Measurements from ENCODE around the gene SPIN2B. TPM values are rescaled to one million over a fixed set of nuclear protein-coding genes. Genes with fewer than 3 reads are reported as not detected.
A peak's percentile ranks its signal among the peaks of the same experiment; 100 is the strongest.
"Not testable (repeated sequence)": the region's sequence is repeated elsewhere in the genome, so short reads cannot be mapped to it uniquely, and the experiment has no call there.

Gene SPIN2B
- polyA plus RNA-seq, 1 donor from 2014 or later: 17.3 TPM

DNA sequence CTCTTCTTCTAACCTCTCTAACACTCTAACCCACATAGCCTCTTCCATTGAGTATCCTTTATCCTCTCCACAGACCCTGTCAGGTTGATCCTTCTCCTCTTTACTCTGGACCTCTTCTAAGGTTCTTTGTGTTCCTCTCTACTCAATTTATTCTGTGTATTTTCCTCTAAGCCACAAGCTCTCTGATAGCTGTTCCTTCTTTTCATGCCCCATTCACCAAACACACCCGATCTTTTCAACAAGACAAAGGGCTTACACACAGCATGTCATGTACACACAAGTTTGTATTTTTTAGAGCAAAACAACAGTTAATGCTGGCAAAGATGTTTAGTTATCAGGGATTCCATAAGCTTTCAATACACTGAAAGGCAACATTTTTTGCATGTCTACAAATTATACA is 1.9 kb downstream of the SPIN2B start:
- Mint-ChIP-seq H3K9me3 (peaks cover 0 to 3% (median 0%) of the 10 kb centered on the region in 3 donors), H3K36me3 (peaks cover 1% of the 10 kb centered on the region), H3K27me3 (no peaks in the 10 kb centered on the region), H3K4me1 (peaks cover 2 to 10% (median 5%) of the 10 kb centered on the region in 3 donors), H3K4me3 (no peak overlapping the region), H3K27ac (peak overlapping the region in 2 of 3 donors; percentile 1 to 12)

DNA sequence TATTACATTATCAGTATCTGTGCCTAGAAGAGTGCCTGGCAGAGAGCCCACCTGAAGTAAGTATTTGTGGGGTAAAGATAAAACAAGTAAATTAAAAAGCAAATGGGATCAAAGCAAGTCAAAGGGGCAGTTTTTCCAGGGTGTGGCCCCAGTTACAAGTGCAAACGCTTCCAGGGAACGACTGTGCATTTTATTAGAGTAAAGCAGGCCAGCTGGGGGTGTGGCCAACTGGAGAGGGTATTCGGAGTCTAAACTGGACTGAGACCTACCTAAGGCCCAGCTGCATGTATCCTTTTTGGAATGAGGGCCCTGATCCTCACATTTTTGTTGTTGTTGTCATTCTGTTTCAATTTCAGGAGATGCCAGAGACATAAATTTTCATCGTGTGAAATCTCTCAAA is 3.8 kb downstream of the SPIN2B start:
- H3K4me3 Mint-ChIP-seq, H3K36me3 Mint-ChIP-seq, H3K4me1 Mint-ChIP-seq, H3K9me3 Mint-ChIP-seq, H3K27me3 Mint-ChIP-seq, H3K27ac Mint-ChIP-seq: not testable (repeated sequence)

DNA sequence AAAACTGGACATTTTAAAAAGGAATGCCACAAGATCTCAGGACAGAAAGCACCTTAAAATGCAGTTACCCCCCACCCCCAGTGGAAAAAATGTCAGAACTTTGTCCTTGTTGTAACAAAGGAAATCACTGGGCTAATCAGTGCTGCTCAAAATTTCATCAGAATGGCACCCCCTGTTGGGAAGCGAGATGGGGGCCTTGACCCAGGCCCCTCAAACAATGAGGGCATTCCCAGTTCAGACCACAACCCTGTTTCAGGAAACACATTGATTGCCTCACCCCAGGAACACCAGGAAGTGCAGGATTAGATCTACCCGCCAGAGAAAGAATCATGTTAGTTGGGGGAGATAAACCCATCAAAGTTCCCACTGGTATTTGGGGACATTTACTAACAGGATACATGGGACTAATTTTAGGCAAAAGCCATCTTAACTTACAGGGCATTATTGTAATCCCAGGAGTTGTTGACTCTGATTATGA is 16.4 kb downstream of the SPIN2B start:
- H3K4me3 Mint-ChIP-seq: no peak overlapping the region
- H3K36me3 Mint-ChIP-seq: peaks cover 19% of the 10 kb centered on the region
- H3K9me3 Mint-ChIP-seq: peaks cover 2 to 15% (median 6%) of the 10 kb centered on the region in 3 donors
- no peaks in the 10 kb centered on the region for H3K4me1 Mint-ChIP-seq
- H3K27ac Mint-ChIP-seq: no peak overlapping the region
- no peaks in the 10 kb centered on the region for H3K27me3 Mint-ChIP-seq

DNA sequence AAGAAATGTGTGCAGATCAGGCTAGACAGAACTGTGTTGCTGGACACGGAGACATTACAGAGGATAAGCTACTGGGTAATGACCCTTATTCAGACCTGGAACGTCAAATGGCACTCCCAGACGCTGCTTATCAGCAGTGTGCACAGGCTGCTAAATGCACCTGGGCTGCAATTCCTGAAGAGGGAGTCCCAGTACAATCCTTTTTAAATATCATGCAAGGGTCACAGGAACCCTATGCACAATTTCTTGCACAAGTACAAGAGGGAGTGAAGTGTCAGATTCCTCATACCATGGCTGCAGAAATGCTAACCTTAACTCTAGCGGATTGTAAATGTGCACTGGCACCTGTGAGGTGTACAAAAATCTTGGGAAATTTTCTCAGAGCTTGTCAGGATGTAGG is 16.9 kb downstream of the SPIN2B start:
- H3K27me3 Mint-ChIP-seq: no peaks in the 10 kb centered on the region
- H3K4me3 Mint-ChIP-seq: no peak overlapping the region
- H3K27ac Mint-ChIP-seq: no peak overlapping the region
- no peaks in the 10 kb centered on the region for H3K4me1 Mint-ChIP-seq
- H3K36me3 Mint-ChIP-seq: peaks cover 19% of the 10 kb centered on the region
- H3K9me3 Mint-ChIP-seq: peaks cover 4 to 15% (median 6%) of the 10 kb centered on the region in 3 donors

DNA sequence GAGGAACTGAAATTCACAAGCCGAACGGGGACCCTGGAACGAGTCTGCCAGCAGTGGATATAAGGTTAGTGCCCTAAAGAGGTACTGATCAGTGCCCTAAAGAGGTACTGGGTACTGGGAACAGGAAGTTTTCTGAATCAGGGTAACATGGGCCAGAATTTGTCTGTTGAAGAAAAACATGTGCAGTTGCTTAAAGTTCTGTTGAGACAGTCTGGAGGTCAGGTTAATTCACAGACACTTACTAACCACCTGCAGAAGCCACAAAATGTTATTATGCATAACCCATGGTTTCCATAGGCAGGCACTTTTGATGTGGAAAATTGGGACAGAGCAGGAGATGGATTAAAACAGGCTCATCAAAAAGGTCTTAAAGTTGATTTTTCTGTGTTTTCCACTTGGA is 17.9 kb downstream of the SPIN2B start:
- no peak overlapping the region for H3K4me3 Mint-ChIP-seq
- H3K4me1 Mint-ChIP-seq: no peaks in the 10 kb centered on the region
- peaks cover 21% of the 10 kb centered on the region for H3K36me3 Mint-ChIP-seq
- no peaks in the 10 kb centered on the region for H3K27me3 Mint-ChIP-seq
- peaks cover 4 to 15% (median 6%) of the 10 kb centered on the region in 3 donors for H3K9me3 Mint-ChIP-seq
- no peak overlapping the region for H3K27ac Mint-ChIP-seq

DNA sequence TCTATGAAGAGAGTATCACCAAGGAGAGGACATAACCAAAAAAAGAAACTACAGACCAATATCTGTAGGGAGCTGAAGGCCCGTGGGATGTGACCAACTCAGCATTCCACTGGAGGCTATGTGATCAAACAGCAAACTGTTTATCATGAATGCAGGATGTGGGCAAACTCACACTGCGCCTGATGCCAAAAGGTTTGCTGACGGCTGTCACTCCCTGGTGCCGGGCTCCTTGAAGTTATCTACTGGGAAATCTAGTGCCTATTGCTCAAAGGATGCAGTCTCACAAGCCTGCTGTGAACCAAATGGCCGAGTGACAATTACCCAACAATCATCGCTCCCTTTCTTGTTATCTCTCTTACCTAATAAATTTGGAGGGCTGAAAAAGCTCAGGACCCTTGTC is 18.4 kb downstream of the SPIN2B start:
- not testable (repeated sequence) for H3K4me3 Mint-ChIP-seq, H3K27ac Mint-ChIP-seq, H3K4me1 Mint-ChIP-seq, H3K27me3 Mint-ChIP-seq
- H3K9me3 Mint-ChIP-seq: peaks cover 4 to 21% (median 6%) of the 10 kb centered on the region in 3 donors
- H3K36me3 Mint-ChIP-seq: peaks cover 21% of the 10 kb centered on the region

DNA sequence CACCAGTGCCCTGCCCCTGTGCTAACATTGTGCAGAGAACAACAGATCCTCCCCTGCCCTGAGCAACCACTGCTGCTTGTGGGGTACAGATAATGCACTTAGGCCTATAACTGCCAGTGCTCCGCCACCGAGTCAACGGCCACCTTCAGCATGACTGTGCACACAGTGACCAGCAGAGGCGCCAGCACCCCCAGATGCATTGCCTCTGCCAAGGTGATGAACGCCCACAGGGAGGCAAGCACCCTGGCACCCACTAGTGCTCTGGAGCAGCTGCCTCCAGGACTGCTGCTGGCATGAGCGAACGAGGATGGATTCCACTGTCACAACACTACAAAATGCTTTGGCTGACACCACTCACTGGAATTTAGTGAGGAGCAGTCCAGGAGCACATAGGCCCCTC is 38.2 kb downstream of the SPIN2B start:
- no peaks in the 10 kb centered on the region for H3K4me1 Mint-ChIP-seq
- no peak overlapping the region for H3K27ac Mint-ChIP-seq
- peaks cover 15% of the 10 kb centered on the region for H3K36me3 Mint-ChIP-seq
- H3K4me3 Mint-ChIP-seq: no peak overlapping the region
- peaks cover 0 to 4% (median 0%) of the 10 kb centered on the region in 3 donors for H3K9me3 Mint-ChIP-seq
- no peaks in the 10 kb centered on the region for H3K27me3 Mint-ChIP-seq

DNA sequence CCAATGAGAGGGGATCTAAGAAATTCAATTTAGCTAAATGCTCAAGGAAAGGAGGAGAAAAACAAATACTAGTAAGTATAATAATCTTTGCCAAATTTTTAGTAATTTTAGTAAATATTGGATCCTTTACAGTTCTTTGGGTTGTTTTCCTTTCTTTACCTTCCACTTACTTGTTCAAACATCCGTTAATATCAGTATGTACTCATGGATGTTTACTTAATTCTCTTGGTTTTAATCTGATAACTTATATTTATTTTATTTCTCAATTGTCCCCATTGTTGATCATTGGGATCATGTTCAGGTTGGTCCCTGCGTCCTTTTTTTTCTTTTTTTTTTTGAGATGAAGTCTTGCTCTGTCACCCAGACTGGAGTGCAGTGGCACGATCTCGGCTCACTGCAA is 46.9 kb downstream of the SPIN2B start:
- no peak overlapping the region for H3K4me3 Mint-ChIP-seq
- peaks cover 0 to 1% (median 0%) of the 10 kb centered on the region in 3 donors for H3K9me3 Mint-ChIP-seq
- H3K36me3 Mint-ChIP-seq: peaks cover 2% of the 10 kb centered on the region
- no peak overlapping the region for H3K27ac Mint-ChIP-seq
- H3K4me1 Mint-ChIP-seq: no peaks in the 10 kb centered on the region
- H3K27me3 Mint-ChIP-seq: no peaks in the 10 kb centered on the region

DNA sequence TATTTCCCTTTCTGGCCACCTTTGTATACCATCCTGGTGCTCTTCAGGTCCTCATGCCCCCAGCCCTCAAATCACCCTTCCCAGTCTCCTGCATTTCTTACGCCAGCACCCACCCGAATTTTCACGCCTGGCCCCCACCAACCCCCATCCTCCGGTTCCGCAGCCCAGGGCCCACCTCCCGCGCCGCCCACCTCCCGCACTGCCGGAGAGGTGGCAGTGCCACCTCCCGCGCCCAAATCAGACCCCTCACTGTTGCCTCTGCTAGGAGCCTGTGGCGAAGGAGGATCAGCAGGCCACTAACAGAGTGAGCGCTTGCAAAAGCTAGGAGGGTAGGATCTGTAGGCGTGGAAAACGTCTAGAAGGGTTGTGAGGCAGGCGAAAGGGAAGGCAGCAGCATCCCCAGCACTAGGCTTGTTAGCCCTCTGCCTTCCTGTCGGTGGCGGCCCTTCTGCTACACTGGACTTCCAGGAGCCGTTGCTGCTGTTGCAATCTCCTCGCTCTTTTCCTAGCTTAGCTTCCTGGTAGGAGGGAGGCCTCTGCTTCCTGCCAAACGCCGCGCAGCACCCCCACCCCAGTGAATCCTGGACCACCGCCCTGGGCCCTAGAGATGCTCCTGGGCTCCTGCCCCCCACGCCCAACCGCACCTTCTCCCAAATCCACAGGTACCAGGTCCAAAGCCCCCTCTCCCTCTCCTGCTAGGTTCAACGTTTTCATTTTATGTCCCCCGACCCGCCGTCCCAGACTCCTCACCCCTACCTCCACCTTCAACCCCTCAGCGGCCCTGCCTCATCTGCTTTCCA is 51.0 kb downstream of the SPIN2B start:
- Mint-ChIP-seq H3K27me3 (no peaks in the 10 kb centered on the region), H3K9me3 (peaks cover 0 to 5% (median 0%) of the 10 kb centered on the region in 3 donors), H3K27ac (peak overlapping the region in 1 of 3 donors; percentile 16), H3K4me1 (no peaks in the 10 kb centered on the region), H3K36me3 (no peaks in the 10 kb centered on the region), H3K4me3 (no peak overlapping the region)

Other genes with a start within 250 kb of the SPIN2B start
- gene SPIN3, start 126.0 kb downstream of the SPIN2B start, polyA plus RNA-seq: 4.3 TPM
- gene SPIN2A, start 15.8 kb upstream of the SPIN2B start, polyA plus RNA-seq: not detected
- gene FAAH2, start 165.2 kb upstream of the SPIN2B start, polyA plus RNA-seq: 3.6 TPM